ENCODE data around the gene ADAMTS7. TPM values are rescaled to one million over a fixed set of nuclear protein-coding genes. Genes with fewer than 3 reads are reported as not detected.
"Not testable (repeated sequence)": the region's sequence is repeated elsewhere in the genome, so short reads cannot be mapped to it uniquely, and the experiment has no call there.

ADAMTS7 gene
- total and polyA plus RNA-seq, 2 of the 8 experiments (the other 6 are each of a cell fraction or from before 2014, with no cell fraction given): 27.9 to 45.2 TPM

DNA sequence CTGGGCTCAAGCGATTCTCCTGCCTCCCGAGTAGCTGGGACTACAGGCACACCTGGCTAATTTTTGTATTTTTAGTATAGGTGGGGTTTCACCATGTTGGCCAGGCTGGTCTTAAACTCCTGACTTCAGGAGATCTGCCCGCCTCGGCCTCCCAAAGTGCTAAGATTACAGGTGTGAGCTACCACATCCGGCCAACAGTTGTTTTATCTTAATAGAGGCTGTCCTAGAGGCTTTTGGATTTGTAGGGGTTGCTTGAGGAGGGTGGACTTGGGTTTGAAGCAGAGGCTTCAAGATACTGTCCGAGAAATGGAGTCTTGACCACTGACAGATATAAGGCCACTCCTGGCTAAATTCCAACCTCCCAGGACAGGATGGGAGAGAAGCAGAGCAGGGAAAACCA, 27.9 kb upstream of the ADAMTS7 start:
- CTCF ChIA-PET (ENCODE audit: partially characterized antibody): interaction anchor here (0.6 to 4.0 kb wide), 5 partner anchors 9 to 121 kb away, joined by 3 to 14 read pairs (median 3); no protein-coding TSS in a partner anchor
- POLR2A ChIA-PET (ENCODE audit: partially characterized antibody): interaction anchor here (1.3 to 2.1 kb wide), 4 partner anchors 9 to 34 kb away, joined by 3 to 14 read pairs (median 4); partner anchors contain the start of gene MORF4L1
- not testable (repeated sequence) for DNase-seq (ENCODE audit: low read depth in 1 of 2, low spot score in 2 of 2)

More for the DNA sequence above, 27.9 kb upstream of the ADAMTS7 start:
- not testable (repeated sequence) for H3K56ac ChIP-seq (replicated peaks; ENCODE audit: insufficient read length, low read depth, low read length); H3K9ac ChIP-seq (replicated peaks in 1 of 4; ENCODE audit: extremely low read depth in 1 of 4, low read depth in 3 of 4, low read length in 3 of 4); H2BK120ac ChIP-seq (replicated peaks; ENCODE audit: low read depth, low read length); H2BK15ac ChIP-seq (ENCODE audit: low read length); FAIRE-seq; H4K20me1 ChIP-seq (replicated peaks in 1 of 2; ENCODE audit: control insufficient read depth in 1 of 2, insufficient read depth in 2 of 2, low read length in 2 of 2); H2BK20ac ChIP-seq (ENCODE audit: low read length); H4K8ac ChIP-seq (ENCODE audit: extremely low read depth, insufficient read depth, low read length); H3K4me2 ChIP-seq (ENCODE audit: insufficient read depth in 1 of 2, low read depth in 2 of 2, low read length in 2 of 2); H3K36me3 ChIP-seq (ENCODE audit: control insufficient read depth in 2 of 4, insufficient read depth in 4 of 4, low read length in 3 of 4); H2BK12ac ChIP-seq (ENCODE audit: low read depth, low read length); H3K27ac ChIP-seq (ENCODE audit: low read depth, low read length); H3K4me3 ChIP-seq (ENCODE audit: extremely low read depth in 1 of 4, insufficient read depth in 2 of 4, low read depth in 3 of 4, low read length in 4 of 4); H4K5ac ChIP-seq (ENCODE audit: insufficient read length, low read depth, low read length); H3K9me3 ChIP-seq (ENCODE audit: insufficient read depth in 2 of 2, low read depth in 1 of 2, low read length in 1 of 2); H2BK5ac ChIP-seq (ENCODE audit: low read depth, low read length); H3K4ac ChIP-seq (replicated peaks; ENCODE audit: insufficient read length, low read depth, low read length); H3K79me2 ChIP-seq (ENCODE audit: control insufficient read depth in 1 of 2, insufficient read depth in 2 of 2, low read length in 2 of 2); H3K23ac ChIP-seq (ENCODE audit: insufficient read length); H3K79me1 ChIP-seq (ENCODE audit: low read depth, low read length); H3K14ac ChIP-seq (ENCODE audit: insufficient read length); H4K91ac ChIP-seq (replicated peaks; ENCODE audit: insufficient read length, low read length); H2AFZ ChIP-seq (ENCODE audit: low read length); H3K18ac ChIP-seq (ENCODE audit: extremely low read depth, low read length); H2AK5ac ChIP-seq (ENCODE audit: low read depth, low read length); H3K27me3 ChIP-seq (replicated peaks in 1 of 4; ENCODE audit: control insufficient read depth in 3 of 4, extremely low read depth in 1 of 4, insufficient read depth in 3 of 4, low read length in 3 of 4); H3K23me2 ChIP-seq (ENCODE audit: low read depth, low read length); H3K4me1 ChIP-seq (replicated peaks in 1 of 4; ENCODE audit: control insufficient read depth in 3 of 4, insufficient read depth in 4 of 4, low read length in 3 of 4)
- WGBS, 2 experiments (ENCODE audit: extremely low coverage in 1 of 2, insufficient coverage in 1 of 2, insufficient read length in 1 of 2, insufficient replicate concordance in 2 of 2, low coverage in 1 of 2, low lambda C conversion rate in 2 of 2, missing lambda C conversion rate in 1 of 2): 89% methylated on average over 6 of the region's 6 CpGs; no CpG with 5 or more reads in 1 of the 2 experiments

Measured in H1 (cell line).